GM23248 (cell line): Measurements from ENCODE around the gene PCBP1.
"Not testable (repeated sequence)": the region's sequence is repeated elsewhere in the genome, so short reads cannot be mapped to it uniquely, and the experiment has no call there.

Experiments used
- EZH2 ChIP-seq: fragments of 200-600 bp; sonication (generic); IDR thresholded peaks from 2 replicates; pipeline ENCODE4 v1.6.1; 2018; ENCODE audit warnings: antibody characterized with exemption, mild to moderate bottlenecking; ENCODE audit not compliant: insufficient read depth, poor library complexity, severe bottlenecking
- EZH2phosphoT487 ChIP-seq: fragments of 200-600 bp; sonication (generic); IDR thresholded peaks from 2 replicates; pipeline ENCODE4 v1.6.1; 2018; ENCODE audit warnings: antibody characterized with exemption, moderate library complexity, mild to moderate bottlenecking, low read depth; ENCODE audit not compliant: insufficient read depth

DNA sequence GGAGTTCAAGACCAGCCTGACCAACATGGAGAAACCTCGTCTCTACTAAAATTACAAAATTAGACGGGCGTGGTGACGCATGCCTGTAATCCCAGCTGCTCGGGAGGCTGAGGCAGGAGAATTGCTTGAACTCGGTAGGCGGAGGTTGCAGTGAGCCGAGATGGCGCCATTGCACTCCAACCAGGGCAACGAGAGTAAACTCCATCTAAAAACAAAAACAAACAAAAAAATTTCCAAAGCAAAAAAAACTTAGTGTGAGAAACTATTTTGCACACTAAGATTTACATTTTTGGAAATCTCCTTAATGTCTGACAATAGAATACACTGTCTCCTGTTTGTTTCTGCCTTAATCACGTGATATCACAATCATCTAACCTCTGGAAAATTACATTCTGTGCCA lies 14.4 kb downstream of the PCBP1 start:
- not testable (repeated sequence) for TF ChIP-seq EZH2, EZH2phosphoT487
